HTERT RPE-1 (cell line): ENCODE measurements around the gene ICAM1.
"Not testable (repeated sequence)": the region's sequence is repeated elsewhere in the genome, so short reads cannot be mapped to it uniquely, and the experiment has no call there.

ENCODE experiments used
- in situ Hi-C: fragments of 300-500 bp; cut with MboI; formaldehyde crosslinking; loops from 4 replicates; pipeline ENCODE4 v1.14.3; 2020; ENCODE audit warnings: low sequenced_read_pairs

ICAM1 gene

DNA sequence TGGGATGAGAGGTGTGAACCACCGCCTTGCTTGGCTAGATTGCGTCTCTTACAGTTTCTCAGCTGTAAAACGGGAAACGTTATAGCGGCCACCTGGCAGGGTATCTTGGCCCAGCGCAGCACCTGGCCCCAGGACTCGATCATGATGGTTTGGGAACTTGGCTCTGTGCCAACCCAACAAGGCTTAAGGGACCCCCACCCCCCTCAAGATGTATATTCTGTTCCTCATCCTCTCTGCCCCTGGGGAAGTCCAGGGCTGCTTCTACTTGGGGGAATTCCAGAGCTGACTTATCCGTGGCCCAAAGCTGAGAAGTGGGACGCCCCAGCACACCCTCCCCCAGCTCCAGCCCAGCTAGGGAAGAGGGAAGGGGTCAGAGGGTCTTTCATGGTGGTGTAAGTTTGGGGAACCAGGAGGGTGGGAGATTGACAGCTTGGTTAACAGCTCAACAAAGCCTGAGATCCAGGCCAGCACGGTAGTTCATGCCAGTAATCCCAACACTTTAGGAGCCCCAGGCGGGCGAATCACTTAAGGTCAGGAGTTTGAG lies 695 bp downstream of the ICAM1 start:
- in situ Hi-C loops, result no loop called here

DNA sequence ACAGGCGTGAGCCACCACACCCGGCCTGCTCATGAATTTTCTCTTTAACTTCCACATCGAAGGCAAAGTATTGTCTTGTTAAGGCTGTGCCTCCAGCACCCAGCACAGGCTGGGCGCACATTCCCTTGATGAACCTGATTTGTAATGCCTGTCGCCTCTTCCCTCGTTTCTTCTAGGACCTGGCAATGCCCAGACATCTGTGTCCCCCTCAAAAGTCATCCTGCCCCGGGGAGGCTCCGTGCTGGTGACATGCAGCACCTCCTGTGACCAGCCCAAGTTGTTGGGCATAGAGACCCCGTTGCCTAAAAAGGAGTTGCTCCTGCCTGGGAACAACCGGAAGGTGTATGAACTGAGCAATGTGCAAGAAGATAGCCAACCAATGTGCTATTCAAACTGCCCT lies 3.7 kb downstream of the ICAM1 start:
- in situ Hi-C loops, result no loop called here

DNA sequence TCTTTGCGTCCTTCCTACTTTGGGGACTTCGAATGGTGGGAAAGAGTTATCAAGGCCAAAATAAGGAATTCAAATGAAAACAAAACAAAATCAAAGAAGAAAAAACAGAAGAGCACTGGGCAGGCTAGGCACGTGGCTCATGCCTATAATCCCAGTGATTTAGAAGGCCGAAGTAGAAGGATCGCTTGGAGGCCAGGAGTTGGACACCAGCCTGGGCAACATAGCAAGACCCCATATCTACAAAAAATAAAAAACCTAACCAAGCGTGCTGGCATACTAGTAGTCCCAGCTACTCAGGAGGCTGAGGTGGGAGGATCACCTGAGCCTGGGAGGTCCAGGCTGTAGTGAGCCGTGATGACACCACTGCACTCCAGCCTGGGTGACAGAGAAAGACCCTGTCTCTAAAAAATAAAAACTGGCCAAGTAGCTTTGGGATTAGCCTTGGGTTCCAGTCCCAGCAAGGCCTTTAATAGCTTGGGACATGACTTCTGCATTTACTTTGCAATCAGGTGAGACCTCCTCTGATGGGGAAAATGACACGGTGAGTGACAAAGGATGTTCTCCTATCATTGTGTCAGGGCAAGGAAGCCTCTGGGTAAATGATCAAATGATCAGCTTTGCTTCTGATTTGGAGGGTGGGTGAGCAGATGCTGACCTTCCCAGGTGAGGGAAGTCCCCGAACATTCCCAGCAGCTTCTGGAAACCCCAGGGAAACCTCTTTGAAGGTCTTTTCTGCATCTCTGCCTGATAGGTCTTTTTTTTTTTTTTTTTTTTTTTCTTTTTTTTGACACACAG lies 7.1 kb downstream of the ICAM1 start:
- in situ Hi-C loops, result no loop called here

DNA sequence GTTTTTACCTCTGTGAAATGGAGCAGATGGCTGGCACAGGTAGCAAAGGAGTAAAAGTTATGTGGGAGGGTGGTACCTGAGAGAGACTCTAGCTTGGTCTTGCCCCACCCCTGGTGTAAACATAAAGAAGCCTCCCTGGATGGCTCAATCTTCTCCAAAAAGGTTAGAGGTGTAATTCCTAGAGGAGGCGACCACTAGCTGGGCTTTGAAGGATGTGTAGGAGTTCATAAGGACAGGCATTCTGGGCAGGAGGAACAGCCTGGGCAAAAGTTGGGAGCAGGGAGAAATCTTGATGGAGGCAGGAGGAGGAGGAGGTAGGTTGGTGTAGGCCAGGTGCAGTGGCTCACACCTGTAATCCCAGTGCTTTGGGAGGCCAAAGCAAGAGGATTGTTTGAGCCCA lies 8.0 kb downstream of the ICAM1 start:
- in situ Hi-C loops, result no loop called here

DNA sequence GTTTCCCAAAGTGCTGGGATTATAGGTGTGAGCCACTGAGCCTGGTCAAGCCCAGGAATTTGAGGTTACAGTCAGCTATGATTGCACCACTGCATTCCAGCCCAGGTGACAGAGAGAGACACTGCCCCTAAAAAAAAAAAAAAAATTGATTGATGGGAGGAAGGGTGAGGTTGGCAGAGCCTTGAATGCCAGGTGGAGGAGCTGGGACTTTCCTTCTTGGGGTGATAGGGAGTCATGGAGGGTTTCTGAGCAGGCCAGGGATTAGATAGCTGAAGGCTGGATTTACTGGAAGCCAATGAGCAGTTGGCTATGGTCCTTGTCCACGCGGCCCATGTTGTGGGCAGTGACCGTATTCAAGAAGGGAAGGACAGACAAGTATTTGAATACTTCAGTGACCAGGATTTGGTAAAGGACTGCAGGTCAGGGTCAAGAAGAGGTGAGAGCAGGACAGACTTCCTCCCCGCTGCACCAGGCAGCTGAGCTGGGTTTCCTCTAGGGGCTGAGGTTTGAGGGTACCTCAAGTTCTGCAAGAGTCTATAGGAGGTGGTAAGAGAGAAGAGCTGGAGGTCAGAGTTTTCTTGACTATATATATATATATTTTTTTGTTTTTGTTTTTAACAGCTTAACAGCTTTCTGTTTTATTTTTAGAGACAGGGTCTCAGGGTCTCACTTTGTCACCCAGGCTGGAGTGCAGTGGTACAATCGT lies 9.0 kb downstream of the ICAM1 start:
- in situ Hi-C loops, result no loop called here

DNA sequence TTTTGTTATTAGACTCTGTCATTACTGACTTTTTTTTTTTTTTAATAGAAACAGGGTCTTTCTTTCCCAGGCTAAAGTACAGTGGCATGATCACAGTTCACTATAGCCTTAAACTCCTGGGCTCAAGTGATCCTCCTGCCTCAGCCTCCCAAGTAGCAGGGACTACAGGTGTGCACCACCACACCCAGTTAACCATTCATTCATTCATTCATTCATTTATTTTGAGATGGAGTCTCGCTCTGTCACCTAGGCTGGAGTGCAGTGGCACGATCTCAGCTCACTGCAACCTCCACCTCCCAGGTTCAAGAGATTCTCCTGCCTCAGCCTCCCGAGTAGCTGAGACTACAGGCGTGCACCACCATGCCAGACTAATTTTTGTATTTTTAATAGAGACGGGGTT lies 11.1 kb downstream of the ICAM1 start:
- in situ Hi-C loops, result not testable (repeated sequence)

DNA sequence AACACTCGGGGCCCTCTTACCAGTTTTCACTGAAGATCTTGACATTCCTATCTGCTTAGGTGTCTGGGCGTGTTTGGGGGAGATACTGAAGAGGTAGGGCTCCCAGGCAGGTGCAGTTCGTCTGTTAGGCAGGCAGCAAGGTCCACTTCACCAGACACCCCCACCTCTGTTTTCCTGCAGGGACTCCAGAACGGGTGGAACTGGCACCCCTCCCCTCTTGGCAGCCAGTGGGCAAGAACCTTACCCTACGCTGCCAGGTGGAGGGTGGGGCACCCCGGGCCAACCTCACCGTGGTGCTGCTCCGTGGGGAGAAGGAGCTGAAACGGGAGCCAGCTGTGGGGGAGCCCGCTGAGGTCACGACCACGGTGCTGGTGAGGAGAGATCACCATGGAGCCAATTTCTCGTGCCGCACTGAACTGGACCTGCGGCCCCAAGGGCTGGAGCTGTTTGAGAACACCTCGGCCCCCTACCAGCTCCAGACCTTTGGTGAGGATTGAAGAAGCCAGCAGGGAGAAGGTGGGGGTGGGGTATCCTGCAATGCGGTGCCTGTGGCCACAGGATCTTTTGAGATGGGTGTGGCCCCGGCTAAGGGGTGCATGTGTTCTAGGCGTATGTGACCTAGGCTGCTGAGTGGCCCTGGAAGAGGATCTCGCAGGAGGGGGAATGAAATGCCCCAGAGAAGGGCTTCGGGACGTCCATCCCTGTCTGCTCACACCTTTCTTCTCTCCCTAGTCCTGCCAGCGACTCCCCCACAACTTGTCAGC lies 12.6 kb downstream of the ICAM1 start:
- in situ Hi-C loops, result no loop called here

DNA sequence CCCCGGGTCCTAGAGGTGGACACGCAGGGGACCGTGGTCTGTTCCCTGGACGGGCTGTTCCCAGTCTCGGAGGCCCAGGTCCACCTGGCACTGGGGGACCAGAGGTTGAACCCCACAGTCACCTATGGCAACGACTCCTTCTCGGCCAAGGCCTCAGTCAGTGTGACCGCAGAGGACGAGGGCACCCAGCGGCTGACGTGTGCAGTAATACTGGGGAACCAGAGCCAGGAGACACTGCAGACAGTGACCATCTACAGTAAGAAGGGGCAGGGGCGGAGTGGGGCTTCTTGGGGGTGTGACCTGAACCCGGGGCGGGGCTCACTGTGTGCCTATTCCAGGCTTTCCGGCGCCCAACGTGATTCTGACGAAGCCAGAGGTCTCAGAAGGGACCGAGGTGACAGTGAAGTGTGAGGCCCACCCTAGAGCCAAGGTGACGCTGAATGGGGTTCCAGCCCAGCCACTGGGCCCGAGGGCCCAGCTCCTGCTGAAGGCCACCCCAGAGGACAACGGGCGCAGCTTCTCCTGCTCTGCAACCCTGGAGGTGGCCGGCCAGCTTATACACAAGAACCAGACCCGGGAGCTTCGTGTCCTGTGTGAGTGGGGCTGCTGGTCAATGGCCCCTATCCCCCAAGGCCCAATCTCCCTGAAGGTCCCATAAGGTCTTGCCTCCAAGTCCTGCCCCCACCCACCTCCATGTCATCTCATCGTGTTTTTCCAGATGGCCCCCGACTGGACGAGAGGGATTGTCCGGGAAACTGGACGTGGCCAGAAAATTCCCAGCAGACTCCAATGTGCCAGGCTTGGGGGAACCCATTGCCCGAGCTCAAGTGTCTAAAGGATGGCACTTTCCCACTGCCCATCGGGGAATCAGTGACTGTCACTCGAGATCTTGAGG lies 13.4 kb downstream of the ICAM1 start:
- in situ Hi-C loops, result no loop called here

DNA sequence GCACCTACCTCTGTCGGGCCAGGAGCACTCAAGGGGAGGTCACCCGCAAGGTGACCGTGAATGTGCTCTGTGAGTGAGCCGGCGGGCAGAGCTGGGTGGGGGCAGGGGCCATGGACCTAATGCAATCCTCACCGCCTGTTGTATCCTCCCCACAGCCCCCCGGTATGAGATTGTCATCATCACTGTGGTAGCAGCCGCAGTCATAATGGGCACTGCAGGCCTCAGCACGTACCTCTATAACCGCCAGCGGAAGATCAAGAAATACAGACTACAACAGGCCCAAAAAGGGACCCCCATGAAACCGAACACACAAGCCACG lies 14.0 kb downstream of the ICAM1 start:
- in situ Hi-C loops, result no loop called here

DNA sequence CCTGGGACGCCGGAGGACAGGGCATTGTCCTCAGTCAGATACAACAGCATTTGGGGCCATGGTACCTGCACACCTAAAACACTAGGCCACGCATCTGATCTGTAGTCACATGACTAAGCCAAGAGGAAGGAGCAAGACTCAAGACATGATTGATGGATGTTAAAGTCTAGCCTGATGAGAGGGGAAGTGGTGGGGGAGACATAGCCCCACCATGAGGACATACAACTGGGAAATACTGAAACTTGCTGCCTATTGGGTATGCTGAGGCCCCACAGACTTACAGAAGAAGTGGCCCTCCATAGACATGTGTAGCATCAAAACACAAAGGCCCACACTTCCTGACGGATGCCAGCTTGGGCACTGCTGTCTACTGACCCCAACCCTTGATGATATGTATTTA lies 14.5 kb downstream of the ICAM1 start:
- in situ Hi-C loops, result no loop called here

DNA sequence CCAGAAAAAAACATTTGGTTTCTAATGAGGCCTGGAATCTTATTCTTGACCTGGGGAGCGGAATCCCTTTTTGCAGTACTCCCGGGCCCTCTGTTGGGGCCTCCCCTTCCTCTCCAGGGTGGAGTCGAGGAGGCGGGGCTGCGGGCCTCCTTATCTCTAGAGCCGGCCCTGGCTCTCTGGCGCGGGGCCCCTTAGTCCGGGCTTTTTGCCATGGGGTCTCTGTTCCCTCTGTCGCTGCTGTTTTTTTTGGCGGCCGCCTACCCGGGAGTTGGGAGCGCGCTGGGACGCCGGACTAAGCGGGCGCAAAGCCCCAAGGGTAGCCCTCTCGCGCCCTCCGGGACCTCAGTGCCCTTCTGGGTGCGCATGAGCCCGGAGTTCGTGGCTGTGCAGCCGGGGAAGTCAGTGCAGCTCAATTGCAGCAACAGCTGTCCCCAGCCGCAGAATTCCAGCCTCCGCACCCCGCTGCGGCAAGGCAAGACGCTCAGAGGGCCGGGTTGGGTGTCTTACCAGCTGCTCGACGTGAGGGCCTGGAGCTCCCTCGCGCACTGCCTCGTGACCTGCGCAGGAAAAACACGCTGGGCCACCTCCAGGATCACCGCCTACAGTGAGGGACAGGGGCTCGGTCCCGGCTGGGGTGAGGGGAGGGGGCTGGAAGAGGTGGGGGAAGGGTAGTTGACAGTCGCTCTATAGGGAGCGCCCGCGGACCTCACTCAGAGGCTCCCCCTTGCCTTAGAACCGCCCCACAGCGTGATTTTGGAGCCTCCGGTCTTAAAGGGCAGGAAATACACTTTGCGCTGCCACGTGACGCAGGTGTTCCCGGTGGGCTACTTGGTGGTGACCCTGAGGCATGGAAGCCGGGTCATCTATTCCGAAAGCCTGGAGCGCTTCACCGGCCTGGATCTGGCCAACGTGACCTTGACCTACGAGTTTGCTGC lies 16.1 kb downstream of the ICAM1 start, which contains the start of gene ICAM4:
ICAM4 (plus strand) TSS at position 153 of the 935 bp plus-strand sequence; CDS start at position 211, 58 bp downstream.
- in situ Hi-C loops, result no loop called here

DNA sequence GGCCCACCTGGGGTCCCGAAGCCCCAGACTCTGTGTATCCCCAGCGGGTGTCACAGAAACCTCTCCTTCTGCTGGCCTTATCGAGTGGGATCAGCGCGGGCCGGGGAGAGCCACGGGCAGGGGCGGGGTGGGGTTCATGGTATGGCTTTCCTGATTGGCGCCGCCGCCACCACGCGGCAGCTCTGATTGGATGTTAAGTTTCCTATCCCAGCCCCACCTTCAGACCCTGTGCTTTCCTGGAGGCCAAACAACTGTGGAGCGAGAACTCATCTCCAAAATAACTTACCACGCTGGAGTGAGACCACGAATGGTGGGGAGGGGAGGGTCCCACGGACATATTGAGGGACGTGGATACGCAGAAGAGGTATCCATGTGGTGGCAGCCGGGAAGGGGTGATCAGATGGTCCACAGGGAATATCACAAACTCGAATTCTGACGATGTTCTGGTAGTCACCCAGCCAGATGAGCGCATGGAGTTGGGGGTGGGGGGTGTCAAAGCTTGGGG lies 17.8 kb downstream of the ICAM1 start:
- in situ Hi-C loops, result no loop called here

DNA sequence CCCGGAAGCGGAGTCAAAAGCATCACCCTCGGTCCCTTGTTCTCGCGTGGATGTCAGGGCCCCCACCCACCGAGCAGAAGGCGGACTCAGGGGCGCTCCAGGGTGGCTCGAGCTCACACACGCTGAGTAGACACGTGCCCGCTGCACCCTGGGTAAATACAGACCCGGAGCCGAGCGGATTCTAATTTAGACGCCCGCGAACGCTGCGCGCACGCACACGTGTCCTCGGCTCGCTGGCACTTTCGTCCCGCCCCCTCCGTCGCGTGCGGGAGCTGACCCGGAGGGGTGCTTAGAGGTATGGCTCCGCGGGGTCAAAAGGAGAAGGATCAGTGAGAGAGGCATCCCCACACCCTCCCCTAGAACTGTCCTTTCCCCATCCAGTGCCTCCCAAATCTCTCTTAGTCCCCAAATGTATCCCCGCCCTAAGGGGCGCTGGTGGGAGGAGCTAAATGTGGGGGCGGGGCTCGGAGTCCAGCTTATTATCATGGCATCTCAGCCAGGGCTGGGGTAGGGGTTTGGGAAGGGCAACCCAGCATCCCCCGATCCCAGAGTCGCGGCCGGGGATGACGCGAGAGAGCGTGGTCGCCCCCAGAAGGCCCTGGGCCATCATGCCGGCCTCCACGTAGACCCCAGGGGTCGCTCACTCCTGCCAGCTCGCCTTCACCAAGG lies 18.4 kb downstream of the ICAM1 start:
- in situ Hi-C loops, result no loop called here

DNA sequence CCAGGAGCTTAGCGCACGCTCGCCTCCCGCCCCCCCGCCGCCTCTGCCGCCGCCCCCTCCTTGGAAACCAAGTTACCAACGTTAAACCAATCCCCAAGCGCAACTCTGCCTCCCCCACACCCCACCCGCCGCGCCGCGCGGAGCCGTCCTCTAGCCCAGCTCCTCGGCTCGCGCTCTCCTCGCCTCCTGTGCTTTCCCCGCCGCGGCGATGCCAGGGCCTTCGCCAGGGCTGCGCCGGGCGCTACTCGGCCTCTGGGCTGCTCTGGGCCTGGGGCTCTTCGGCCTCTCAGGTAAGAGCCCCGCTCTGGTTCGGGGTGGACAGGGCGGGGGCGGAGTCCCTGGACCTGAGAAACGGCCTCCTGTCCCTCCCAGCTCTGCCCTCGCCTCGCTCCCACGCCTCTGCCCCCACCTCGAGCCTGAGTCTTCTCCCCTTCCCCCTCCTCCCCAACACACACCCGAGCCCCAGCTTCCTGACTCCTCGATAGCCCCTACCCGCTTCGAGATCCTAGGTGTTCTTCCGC lies 19.0 kb downstream of the ICAM1 start, which contains the start of gene ICAM5:
ICAM5 (plus strand) TSS at position 117 of the 521 bp plus-strand sequence; CDS start at position 209, 92 bp downstream.
- in situ Hi-C loops, result no loop called here

DNA sequence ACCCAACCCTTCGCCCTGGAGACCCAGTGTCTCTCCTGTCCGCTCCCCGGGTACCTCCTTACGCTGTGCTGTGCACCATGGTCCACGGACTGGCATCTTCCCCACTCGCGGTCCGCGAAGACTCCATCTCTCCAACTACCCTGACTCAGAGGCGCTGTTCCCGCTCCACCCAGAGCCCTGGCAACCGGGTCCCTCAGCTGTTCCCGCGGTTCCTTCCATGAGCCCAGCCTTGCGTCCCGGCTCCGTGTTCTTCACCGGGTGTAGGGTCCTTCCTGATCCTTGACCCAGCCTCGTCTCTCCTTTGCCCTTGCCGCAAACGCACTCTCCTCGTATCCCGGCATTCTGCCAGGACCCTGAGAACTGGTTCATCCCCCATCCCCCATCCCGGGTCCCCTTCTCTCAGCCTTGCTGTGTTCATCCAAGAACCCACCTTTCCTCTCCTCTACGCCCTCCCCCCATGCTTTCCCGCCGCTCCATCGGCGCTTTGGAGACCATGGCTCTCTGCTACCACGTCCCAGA lies 19.5 kb downstream of the ICAM1 start:
- in situ Hi-C loops, result no loop called here

DNA sequence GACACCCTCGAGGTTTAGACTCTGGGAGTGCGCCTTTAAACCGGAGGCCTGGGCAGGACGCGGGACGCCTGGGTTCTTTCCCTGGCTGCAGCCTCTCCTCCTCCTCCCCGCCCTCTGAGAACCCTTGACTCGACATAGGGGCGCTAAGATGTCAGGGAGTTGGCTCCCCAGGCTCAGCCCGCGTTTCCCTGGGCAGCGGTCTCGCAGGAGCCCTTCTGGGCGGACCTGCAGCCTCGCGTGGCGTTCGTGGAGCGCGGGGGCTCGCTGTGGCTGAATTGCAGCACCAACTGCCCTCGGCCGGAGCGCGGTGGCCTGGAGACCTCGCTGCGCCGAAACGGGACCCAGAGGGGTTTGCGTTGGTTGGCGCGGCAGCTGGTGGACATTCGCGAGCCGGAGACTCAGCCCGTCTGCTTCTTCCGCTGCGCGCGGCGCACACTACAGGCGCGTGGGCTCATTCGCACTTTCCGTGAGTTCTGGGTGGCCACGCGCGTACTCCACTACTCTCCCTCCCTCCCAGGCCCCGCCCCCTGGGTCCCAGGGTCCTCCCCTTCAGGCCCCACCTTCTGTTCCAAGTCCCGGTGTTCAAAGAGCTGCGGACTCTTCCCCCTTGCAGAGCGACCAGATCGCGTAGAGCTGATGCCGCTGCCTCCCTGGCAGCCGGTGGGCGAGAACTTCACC lies 20.1 kb downstream of the ICAM1 start:
- in situ Hi-C loops, result no loop called here

DNA sequence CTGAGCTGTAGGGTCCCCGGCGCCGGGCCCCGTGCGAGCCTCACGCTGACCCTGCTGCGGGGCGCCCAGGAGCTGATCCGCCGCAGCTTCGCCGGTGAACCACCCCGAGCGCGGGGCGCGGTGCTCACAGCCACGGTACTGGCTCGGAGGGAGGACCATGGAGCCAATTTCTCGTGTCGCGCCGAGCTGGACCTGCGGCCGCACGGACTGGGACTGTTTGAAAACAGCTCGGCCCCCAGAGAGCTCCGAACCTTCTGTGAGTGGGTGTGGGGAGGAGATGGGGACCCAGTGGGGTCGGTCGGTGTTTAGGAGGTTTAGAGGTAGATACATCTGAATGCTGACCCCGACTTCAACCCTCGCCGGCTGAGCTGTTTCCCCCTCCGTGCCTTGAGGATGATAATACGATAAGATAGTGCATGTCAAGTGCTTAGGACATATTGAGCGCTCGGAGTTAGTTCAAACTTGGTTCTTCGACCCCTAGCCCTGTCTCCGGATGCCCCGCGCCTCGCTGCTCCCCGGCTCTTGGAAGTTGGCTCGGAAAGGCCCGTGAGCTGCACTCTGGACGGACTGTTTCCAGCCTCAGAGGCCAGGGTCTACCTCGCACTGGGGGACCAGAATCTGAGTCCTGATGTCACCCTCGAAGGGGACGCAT lies 20.8 kb downstream of the ICAM1 start:
- in situ Hi-C loops, result no loop called here
